Activated T-helper 1 cell treated with anti-CD3 and anti-CD28 coated beads, Interleukin-12 subunit alpha, Interleukin-12 subunit beta, Interleukin-2, Interleukin-4 antibody, amounts not matched to agents 30 ng/mL and 10 ng/mL and 1 ng/mL, durations not matched to agents 14 hours and 24 hours and 36 hours (primary cell): ENCODE results near the gene GDI2. TPM values are rescaled to one million over a fixed set of nuclear protein-coding genes. Genes with fewer than 3 reads are reported as not detected.

Experiments used
- DNase-seq: peaks from one replicate; pipeline ENCODE4 v3.0.0; 2021; ENCODE audit warnings: low spot score
- H3K27ac Mint-ChIP-seq: one replicate; pipeline ENCODE4 v1.8.0; 2021; ENCODE audit warnings: mild to moderate bottlenecking, mixed read lengths
- H3K27me3 Mint-ChIP-seq: one replicate; pipeline ENCODE4 v1.8.0; 2022; ENCODE audit warnings: mild to moderate bottlenecking, moderate library complexity, mixed read lengths; ENCODE audit not compliant: insufficient read depth
- H3K36me3 Mint-ChIP-seq: one replicate; pipeline ENCODE4 v1.8.0; 2021; ENCODE audit warnings: low read depth, mixed read lengths
- H3K4me1 Mint-ChIP-seq: one replicate; pipeline ENCODE4 v1.8.0; 2021; ENCODE audit warnings: low read depth, mixed read lengths
- H3K4me3 Mint-ChIP-seq: one replicate; pipeline ENCODE4 v1.8.0; 2021; ENCODE audit warnings: mild to moderate bottlenecking, moderate library complexity, mixed read lengths
- H3K9me3 Mint-ChIP-seq: one replicate; pipeline ENCODE4 v1.8.0; 2021; ENCODE audit warnings: mixed read lengths
- intact Hi-C: fragments of 100-400 bp; cut with micrococcal nuclease; formaldehyde crosslinking; loops from one replicate; pipeline ENCODE4 v1.15.1; 2024
- total RNA-seq: library from RNA; stranded (reverse); gene quantifications from 2 replicates; pipeline ENCODE4 v1.2.3, GENCODE V29; 2022

The GDI2 gene
- total RNA-seq, 1 donor from 2014 or later = 290 TPM

DNA sequence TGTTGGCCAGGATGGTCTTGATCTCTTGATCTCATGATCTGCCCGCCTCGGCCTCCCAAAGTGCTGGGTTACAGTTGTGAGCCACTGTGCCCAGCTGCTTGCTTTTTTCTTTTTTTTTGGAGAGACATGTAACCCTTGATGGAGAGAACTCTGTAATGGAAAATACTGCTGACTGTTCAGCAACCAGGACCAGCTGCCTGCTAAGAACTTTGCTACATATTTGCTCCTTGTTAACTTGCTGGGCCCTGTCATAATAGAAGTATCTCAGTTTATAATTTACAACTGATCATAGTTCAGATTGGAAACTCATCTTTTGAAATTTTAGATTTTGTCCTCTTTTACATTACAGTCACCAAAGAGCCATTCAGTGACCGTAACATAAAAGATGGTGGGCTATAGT, 93.7 kb downstream of the GDI2 start:
- DNase-seq = no peak
- Mint-ChIP-seq H3K27ac (no peak overlapping the region), H3K4me1 (peaks cover 20% of the 10 kb centered on the region), H3K4me3 (no peak overlapping the region), H3K36me3 (peaks cover 20% of the 10 kb centered on the region), H3K27me3 (no peaks in the 10 kb centered on the region), H3K9me3 (no peaks in the 10 kb centered on the region)
- intact Hi-C loops = no loop called here

Other genes starting within 250 kb of the GDI2 start
- gene ASB13, start 146.8 kb downstream of the GDI2 start, total RNA-seq = 12.7 and 14.6 TPM in 2 replicates
- 89.2 and 90.9 TPM in 2 replicates for gene TASOR2, start 128.6 kb downstream of the GDI2 start, total RNA-seq
- gene ANKRD16, start 76.5 kb upstream of the GDI2 start, total RNA-seq = 11.3 and 12.4 TPM in 2 replicates
- 66.9 and 70.6 TPM in 2 replicates for gene FBH1, start 76.8 kb upstream of the GDI2 start, total RNA-seq
- gene IL15RA, start 164.1 kb upstream of the GDI2 start, total RNA-seq = 23.4 and 24.4 TPM in 2 replicates
- 1,237 and 1,254 TPM in 2 replicates for gene IL2RA, start 248.9 kb upstream of the GDI2 start, total RNA-seq